DOHH2 (cell line): ENCODE measurements around the gene ALK.

Experiments
- EZH2phosphoT487 ChIP-seq: fragments of 200-600 bp; sonication (generic); IDR thresholded peaks from 2 replicates; pipeline ENCODE4 v1.6.1; 2017; ENCODE audit warnings: borderline replicate concordance, mild to moderate bottlenecking, antibody characterized with exemption, low read length, moderate library complexity, mixed read lengths
- TF ChIP-seq, protein P1 (sequence below): fragments of 200-600 bp; sonication (generic); IDR thresholded peaks from one replicate; pipeline ENCODE4 v1.5.1; 2014; ENCODE audit warnings: antibody characterized with exemption, mild to moderate bottlenecking, low read depth, low read length; ENCODE audit not compliant: poor library complexity, severe bottlenecking

DNA sequence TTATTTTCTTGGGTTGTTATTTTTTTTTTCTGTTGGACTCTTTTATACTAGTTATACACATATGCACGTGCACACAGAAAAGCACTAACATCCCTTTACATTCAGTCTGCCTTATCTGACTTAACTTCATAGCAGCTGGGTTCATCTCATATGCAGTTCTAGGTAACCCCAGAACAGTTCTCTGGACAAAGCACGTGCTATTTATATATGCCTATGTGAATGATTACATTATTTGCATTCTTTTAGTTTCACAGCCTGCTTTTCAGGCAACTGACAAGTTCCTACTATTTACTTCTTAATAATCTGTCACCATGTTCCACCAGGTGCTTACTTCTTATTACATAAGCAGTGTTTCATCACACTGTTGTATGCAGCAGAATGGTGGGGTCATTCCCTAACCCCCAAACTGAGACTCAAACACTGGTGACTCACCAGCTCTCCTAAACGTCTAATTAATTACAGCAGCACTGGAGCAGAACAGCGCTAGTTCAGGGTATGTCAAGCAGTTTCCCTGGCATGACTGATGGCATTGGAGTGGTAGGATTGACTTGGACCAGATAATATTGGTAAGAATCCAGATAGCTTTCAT is 433.3 kb downstream of the ALK start:
- TF ChIP-seq, protein P1, sequence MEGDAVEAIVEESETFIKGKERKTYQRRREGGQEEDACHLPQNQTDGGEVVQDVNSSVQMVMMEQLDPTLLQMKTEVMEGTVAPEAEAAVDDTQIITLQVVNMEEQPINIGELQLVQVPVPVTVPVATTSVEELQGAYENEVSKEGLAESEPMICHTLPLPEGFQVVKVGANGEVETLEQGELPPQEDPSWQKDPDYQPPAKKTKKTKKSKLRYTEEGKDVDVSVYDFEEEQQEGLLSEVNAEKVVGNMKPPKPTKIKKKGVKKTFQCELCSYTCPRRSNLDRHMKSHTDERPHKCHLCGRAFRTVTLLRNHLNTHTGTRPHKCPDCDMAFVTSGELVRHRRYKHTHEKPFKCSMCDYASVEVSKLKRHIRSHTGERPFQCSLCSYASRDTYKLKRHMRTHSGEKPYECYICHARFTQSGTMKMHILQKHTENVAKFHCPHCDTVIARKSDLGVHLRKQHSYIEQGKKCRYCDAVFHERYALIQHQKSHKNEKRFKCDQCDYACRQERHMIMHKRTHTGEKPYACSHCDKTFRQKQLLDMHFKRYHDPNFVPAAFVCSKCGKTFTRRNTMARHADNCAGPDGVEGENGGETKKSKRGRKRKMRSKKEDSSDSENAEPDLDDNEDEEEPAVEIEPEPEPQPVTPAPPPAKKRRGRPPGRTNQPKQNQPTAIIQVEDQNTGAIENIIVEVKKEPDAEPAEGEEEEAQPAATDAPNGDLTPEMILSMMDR: no peak
- no peak for TF ChIP-seq EZH2phosphoT487
